ENCODE measurements around the gene GRM8. TPM values are rescaled to one million over a fixed set of nuclear protein-coding genes. Genes with fewer than 3 reads are reported as not detected.

The GRM8 gene
- total and polyA plus RNA-seq, 2 experiments from 2014 or later = not detected

GRCh38 chr7:126398851-126399529 lies 853.8 kb downstream of the GRM8 start:
- Histone ChIP-seq H3K36me3 (ENCODE audit: low read depth) (no peaks in the 10 kb centered on the region), H3K9me2 (ENCODE audit: insufficient read depth) (no peaks in the 10 kb centered on the region), H3K4me2 (ENCODE audit: unreplicated experiment) (no peak overlapping the region), H3K4me3 (no peak overlapping the region), H3K27ac (no peak overlapping the region), H3K9ac (no peak overlapping the region), H2AFZ (no peak overlapping the region), H3K9me3 (ENCODE audit: low read depth) (no peaks in the 10 kb centered on the region), H3K27me3 (replicated peaks; ENCODE audit: insufficient read depth) (no peaks in the 10 kb centered on the region), H3K4me1 (ENCODE audit: insufficient read depth) (no peaks in the 10 kb centered on the region), H3K79me2 (ENCODE audit: insufficient read depth) (no peaks in the 10 kb centered on the region), H4K20me1 (ENCODE audit: insufficient read depth) (no peaks in the 10 kb centered on the region), H3F3A (ENCODE audit: insufficient read depth) (no peaks in the 10 kb centered on the region)
- TF ChIP-seq EZH2 (IDR thresholded peaks at IDR 0.05; ENCODE audit: insufficient read depth, poor library complexity, severe bottlenecking) (no peak), EZH2phosphoT487 (IDR thresholded peaks at IDR 0.05; ENCODE audit: insufficient read depth, low read depth) (no peak)
- in situ Hi-C loops (cut with MboI) = no loop called here
- no peak for DNase-seq
- WGBS, 2 experiments (ENCODE audit: low coverage in 1 of 2, low lambda C conversion rate in 2 of 2, missing lambda C conversion rate in 2 of 2) = 2 to 8% methylated on average over 3 of the region's 3 CpGs

GRCh38 chr7:126398285-126398684 lies 854.5 kb downstream of the GRM8 start:
- Histone ChIP-seq H4K20me1 (ENCODE audit: insufficient read depth) (no peaks in the 10 kb centered on the region), H3K9me2 (ENCODE audit: insufficient read depth) (no peaks in the 10 kb centered on the region), H3K79me2 (ENCODE audit: insufficient read depth) (no peaks in the 10 kb centered on the region), H3K4me3 (no peak overlapping the region), H2AFZ (no peak overlapping the region), H3K27me3 (replicated peaks; ENCODE audit: insufficient read depth) (no peaks in the 10 kb centered on the region), H3K9me3 (ENCODE audit: low read depth) (no peaks in the 10 kb centered on the region), H3K4me1 (ENCODE audit: insufficient read depth) (no peaks in the 10 kb centered on the region), H3K9ac (no peak overlapping the region), H3K36me3 (ENCODE audit: low read depth) (no peaks in the 10 kb centered on the region), H3F3A (ENCODE audit: insufficient read depth) (no peaks in the 10 kb centered on the region), H3K27ac (no peak overlapping the region), H3K4me2 (ENCODE audit: unreplicated experiment) (no peak overlapping the region)
- in situ Hi-C loops (cut with MboI) = no loop called here
- TF ChIP-seq EZH2 (IDR thresholded peaks at IDR 0.05; ENCODE audit: insufficient read depth, poor library complexity, severe bottlenecking) (no peak), EZH2phosphoT487 (IDR thresholded peaks at IDR 0.05; ENCODE audit: insufficient read depth, low read depth) (no peak)
- no peak for DNase-seq

DNA sequence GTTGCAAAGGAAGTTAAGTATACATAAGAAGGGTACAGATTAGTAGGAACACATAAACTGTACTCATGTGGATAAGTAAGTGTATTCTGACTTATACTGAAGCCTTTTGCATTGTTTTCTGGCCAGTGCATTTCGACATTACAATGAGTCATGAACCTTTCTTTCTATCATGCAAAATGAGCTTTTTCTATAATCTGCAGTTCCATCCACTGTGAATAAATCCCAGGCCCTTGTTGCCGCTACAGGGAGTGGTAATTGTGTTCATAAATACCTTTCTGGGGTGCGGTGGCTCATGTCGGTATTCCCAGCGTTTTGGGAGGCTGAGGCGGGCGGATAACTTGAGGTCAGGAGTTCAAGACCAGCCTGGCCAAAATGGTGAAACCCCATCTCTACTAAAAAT lies 858.3 kb downstream of the GRM8 start:
- H3K27me3 ChIP-seq (replicated peaks; ENCODE audit: insufficient read depth) = no peaks in the 10 kb centered on the region
- H3F3A ChIP-seq (ENCODE audit: insufficient read depth) = no peaks in the 10 kb centered on the region
- no peaks in the 10 kb centered on the region for H3K79me2 ChIP-seq (ENCODE audit: insufficient read depth)
- in situ Hi-C loops (cut with MboI) = no loop called here
- no peaks in the 10 kb centered on the region for H3K36me3 ChIP-seq (ENCODE audit: low read depth)
- no peaks in the 10 kb centered on the region for H3K4me1 ChIP-seq (ENCODE audit: insufficient read depth)
- H3K9me2 ChIP-seq (ENCODE audit: insufficient read depth) = no peaks in the 10 kb centered on the region
- no peaks in the 10 kb centered on the region for H4K20me1 ChIP-seq (ENCODE audit: insufficient read depth)
- no peak overlapping the region for H3K4me3 ChIP-seq
- no peak overlapping the region for H3K27ac ChIP-seq
- TF ChIP-seq EZH2phosphoT487 (IDR thresholded peaks at IDR 0.05; ENCODE audit: insufficient read depth, low read depth) (no peak), EZH2 (IDR thresholded peaks at IDR 0.05; ENCODE audit: insufficient read depth, poor library complexity, severe bottlenecking) (no peak)
- no peak for DNase-seq
- no peak overlapping the region for H2AFZ ChIP-seq
- H3K4me2 ChIP-seq (ENCODE audit: unreplicated experiment) = no peak overlapping the region
- H3K9me3 ChIP-seq (ENCODE audit: low read depth) = no peaks in the 10 kb centered on the region
- H3K9ac ChIP-seq = no peak overlapping the region
- 36 to 37% methylated on average over 7 of the region's 7 CpGs for WGBS, 2 experiments (ENCODE audit: low coverage in 1 of 2, low lambda C conversion rate in 2 of 2, missing lambda C conversion rate in 2 of 2)

MicroRNAs within 50 kb of the gene (microRNA counts, 767-probe panel; counts per million panel counts)
- 447 counts per million, percentile 86 among the panel's probes with 10 or more counts for microRNA hsa-miR-592

Small RNA genes lying within 50 kb of the gene (microRNA-seq; reads per million reads assigned to microRNA genes)
- gene MIR592 (ENCODE audit: borderline number of aligned reads) = not detected

Small RNA genes lying within 50 kb of the gene (small RNA-seq; reads per million reads assigned to genes)
- gene MIR592 (ENCODE audit: low read depth, low replicate concordance) = not detected

Other genes starting within 250 kb of the GRM8 start
- gene ZNF800, start 139.8 kb upstream of the GRM8 start, total RNA-seq (2014; rRNA removed; shearing (Covaris generic)) = 16.9 and 19.9 TPM in 2 replicates
- 20.3 and 20.8 TPM in 2 replicates for gene ZNF800, start 139.8 kb upstream of the GRM8 start, polyA plus RNA-seq (2016; fragmentation: Nextera tagmentation; extraction: Ambion mirVana)

Measured in GM23248 (cell line).